GM13976 (cell line): ENCODE results near the gene CEACAM8.
"Not testable (repeated sequence)": the region's sequence is repeated elsewhere in the genome, so short reads cannot be mapped to it uniquely, and the experiment has no call there.

Source experiments
- DNase-seq: peaks from one replicate; pipeline ENCODE4 v3.0.0; 2012; ENCODE audit warnings: low spot score
- CTCF ChIP-seq: IDR thresholded peaks from 2 replicates; pipeline ENCODE4 v1.5.1; 2012; ENCODE audit warnings: borderline replicate concordance, mild to moderate bottlenecking; ENCODE audit not compliant: insufficient read depth; ENCODE audit errors: extremely low read depth, missing control alignments, control extremely low read depth
- in situ Hi-C: fragments of 300-500 bp; cut with MboI; formaldehyde crosslinking; loops from one replicate; pipeline ENCODE4 v1.12.0; 2022; ENCODE audit warnings: low sequenced_read_pairs, mixed read lengths, inconsistent platforms; ENCODE audit not compliant: unreplicated experiment

CEACAM8 gene

GRCh38 chr19:42627916-42628315 is 33.2 kb upstream of the CEACAM8 start:
- no peak for DNase-seq
- no peak for TF ChIP-seq CTCF
- in situ Hi-C loops = no loop called here

GRCh38 chr19:42626181-42626580 is 31.5 kb upstream of the CEACAM8 start:
- in situ Hi-C loops = no loop called here
- DNase-seq = no peak
- no peak for TF ChIP-seq CTCF

- in situ Hi-C loops = no loop called here
- TF ChIP-seq CTCF = no peak
- no peak for DNase-seq
These were observed 24.5 kb upstream of the CEACAM8 start for GRCh38 chr19:42619271-42619670.

- TF ChIP-seq CTCF = no peak
- DNase-seq = no peak
- in situ Hi-C loops = no loop called here
These were observed 18.9 kb upstream of the CEACAM8 start for GRCh38 chr19:42613666-42614065.

GRCh38 chr19:42610401-42610915 is 15.7 kb upstream of the CEACAM8 start:
- in situ Hi-C loops = not testable (repeated sequence)

GRCh38 chr19:42606660-42607351 is 12.1 kb upstream of the CEACAM8 start:
- in situ Hi-C loops = no loop called here
- TF ChIP-seq CTCF = peak; percentile 82
- DNase-seq = peak; percentile 85

More at GRCh38 chr19:42610401-42610915, 15.7 kb upstream of the CEACAM8 start:
- DNase-seq = not testable (repeated sequence)

GRCh38 chr19:42601811-42602443 is 7.2 kb upstream of the CEACAM8 start:
- DNase-seq = peak; percentile 49
- in situ Hi-C loops = no loop called here
- no peak for TF ChIP-seq CTCF
